Right atrium auricular region (tissue), 2 donors: ENCODE data around the gene ITGB1. TPM values are rescaled to one million over a fixed set of nuclear protein-coding genes. Genes with fewer than 3 reads are reported as not detected.

Experiments used
- DNase-seq: peaks from one replicate; pipeline ENCODE4 v3.0.0-alpha.2; 2019; ENCODE audit warnings: low spot score
- H3K27ac ChIP-seq, 2 donors: fragments of 200-600 bp; sonication (generic); 1 replicate in 1 of 2; 2 replicates in 1 of 2; pipeline ENCODE4 v1.5.1; 2016 to 2019
- H3K27me3 ChIP-seq, 2 donors: fragments of 200-600 bp; sonication (generic); one replicate each; pipeline versions ENCODE4 v1.5.1 to v1.6.0; 2017 to 2019
- H3K36me3 ChIP-seq: fragments of 200-600 bp; sonication (generic); one replicate; pipeline ENCODE4 v1.5.1; 2016
- H3K4me1 ChIP-seq, 2 donors: fragments of 200-600 bp; sonication (generic); one replicate each; pipeline versions ENCODE4 v1.5.1 to v1.6.0; 2017 to 2019
- H3K4me3 ChIP-seq, 2 donors: fragments of 200-600 bp; sonication (generic); 1 replicate in 1 of 2; 2 replicates in 1 of 2; pipeline ENCODE4 v1.5.1; 2017 to 2019; ENCODE audit warnings: mild to moderate bottlenecking in 1 of 2, moderate library complexity in 1 of 2
- H3K9me3 ChIP-seq, 2 donors: fragments of 200-600 bp; sonication (generic); one replicate each; pipeline ENCODE4 v1.5.1; 2019
- CTCF ChIP-seq, 2 donors: fragments of 200-600 bp; sonication (generic); IDR thresholded peaks; one replicate each; pipeline ENCODE4 v1.5.1; 2019; ENCODE audit warnings: antibody characterized with exemption in 2 of 2
- total RNA-seq, 2 donors: library from RNA; depleted of rRNA; stranded (reverse); fragments of >200 nt; gene quantifications; one replicate each; pipeline ENCODE4 v1.1.0, GENCODE V29; 2016

ITGB1 gene
- total RNA-seq, 2 donors from 2014 or later: 454 to 1,054 TPM

- H3K4me3 ChIP-seq: no peak overlapping the region
- no peaks in the 10 kb centered on the region for H3K36me3 ChIP-seq
- H3K27ac ChIP-seq: peak overlapping the region; percentile 79 to 98
- no peak for TF ChIP-seq CTCF (IDR thresholded peaks at IDR 0.05)
- DNase-seq: no peak
- H3K4me1 ChIP-seq: peaks cover 0 to 40% of the 10 kb centered on the region in 2 donors
- no peaks in the 10 kb centered on the region for H3K27me3 ChIP-seq
- no peaks in the 10 kb centered on the region for H3K9me3 ChIP-seq
These were observed 5.1 kb upstream of the ITGB1 start for GRCh38 chr10:32963096-32963495.

- peak overlapping the region in 1 of 2 donors; percentile 15 for H3K4me3 ChIP-seq
- no peaks in the 10 kb centered on the region for H3K9me3 ChIP-seq
- no peaks in the 10 kb centered on the region for H3K27me3 ChIP-seq
- DNase-seq: no peak
- no peaks in the 10 kb centered on the region for H3K36me3 ChIP-seq
- no peak for TF ChIP-seq CTCF (IDR thresholded peaks at IDR 0.05)
- H3K27ac ChIP-seq: peak overlapping the region; percentile 79 to 98
- H3K4me1 ChIP-seq: peaks cover 0 to 40% of the 10 kb centered on the region in 2 donors
These were observed 4.5 kb upstream of the ITGB1 start for GRCh38 chr10:32962521-32962920.

- H3K27ac ChIP-seq: peak overlapping the region; percentile 79 to 98
- H3K9me3 ChIP-seq: no peaks in the 10 kb centered on the region
- H3K4me1 ChIP-seq: peaks cover 0 to 40% of the 10 kb centered on the region in 2 donors
- no peak for DNase-seq
- H3K27me3 ChIP-seq: no peaks in the 10 kb centered on the region
- H3K36me3 ChIP-seq: no peaks in the 10 kb centered on the region
- H3K4me3 ChIP-seq: peak overlapping the region in 1 of 2 donors; percentile 15
- TF ChIP-seq CTCF (IDR thresholded peaks at IDR 0.05): no peak
These were observed 3.9 kb upstream of the ITGB1 start for GRCh38 chr10:32961895-32962369.

- no peaks in the 10 kb centered on the region for H3K9me3 ChIP-seq
- DNase-seq: no peak
- H3K4me1 ChIP-seq: peaks cover 0 to 44% of the 10 kb centered on the region in 2 donors
- H3K36me3 ChIP-seq: no peaks in the 10 kb centered on the region
- no peak for TF ChIP-seq CTCF (IDR thresholded peaks at IDR 0.05)
- no peaks in the 10 kb centered on the region for H3K27me3 ChIP-seq
- no peak overlapping the region for H3K4me3 ChIP-seq
- peak overlapping the region; percentile 79 to 98 for H3K27ac ChIP-seq
These were observed 3.4 kb upstream of the ITGB1 start for GRCh38 chr10:32961343-32961894.

- H3K4me3 ChIP-seq: peak overlapping the region in 1 of 2 donors; percentile 94
- H3K27me3 ChIP-seq: no peaks in the 10 kb centered on the region
- peaks cover 0 to 58% of the 10 kb centered on the region in 2 donors for H3K4me1 ChIP-seq
- no peak for DNase-seq
- TF ChIP-seq CTCF (IDR thresholded peaks at IDR 0.05): no peak
- H3K36me3 ChIP-seq: no peaks in the 10 kb centered on the region
- peak overlapping the region; percentile 98 for H3K27ac ChIP-seq
- no peaks in the 10 kb centered on the region for H3K9me3 ChIP-seq
These were observed 2.0 kb upstream of the ITGB1 start for GRCh38 chr10:32960022-32960421.
